GM19438 (cell line): ENCODE data around the gene BTBD9.

Experiments used
- ATAC-seq: cut with Tn5 transposase; IDR thresholded peaks from one replicate; pipeline ENCODE4 v1.9.1; 2021; ENCODE audit warnings: low read depth; ENCODE audit not compliant: unreplicated experiment

The BTBD9 gene

DNA sequence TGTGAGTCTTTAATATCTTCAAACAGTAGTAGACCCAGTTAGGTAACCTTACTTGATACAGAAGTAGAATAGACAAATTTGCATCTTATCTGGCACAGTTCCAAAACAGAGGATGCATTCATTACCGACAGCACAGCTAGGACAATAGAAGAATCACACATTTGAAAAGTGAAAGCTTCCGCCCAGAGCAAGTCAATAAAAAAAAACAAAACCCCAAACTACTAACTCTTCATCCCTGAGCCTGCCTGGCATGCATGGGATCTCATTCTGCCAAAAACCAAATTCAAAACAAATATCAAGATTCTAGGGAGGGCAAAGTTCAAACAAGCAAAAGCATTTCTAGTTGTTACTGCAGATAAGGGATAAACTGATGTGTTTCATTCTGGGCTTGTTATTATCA is 235.4 kb downstream of the BTBD9 start:
- ATAC-seq: no peak

DNA sequence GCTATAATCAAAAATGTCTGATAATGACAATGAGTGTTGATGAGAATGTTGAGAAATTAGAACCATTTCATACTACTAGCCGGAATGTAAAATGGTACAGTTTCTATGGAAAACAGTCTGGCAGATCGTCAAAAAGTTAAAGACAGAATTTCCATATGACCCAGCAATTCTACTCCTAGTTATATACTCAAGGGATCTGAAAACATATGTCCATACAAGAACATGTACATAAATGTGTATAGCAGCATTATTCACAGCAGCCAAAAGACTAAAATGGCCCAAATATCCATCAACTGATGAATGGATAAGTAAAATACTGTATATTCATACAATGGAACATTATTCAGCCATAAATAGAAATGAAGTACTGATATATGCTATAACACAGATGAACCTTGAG is 236.2 kb downstream of the BTBD9 start:
- ATAC-seq: no peak

DNA sequence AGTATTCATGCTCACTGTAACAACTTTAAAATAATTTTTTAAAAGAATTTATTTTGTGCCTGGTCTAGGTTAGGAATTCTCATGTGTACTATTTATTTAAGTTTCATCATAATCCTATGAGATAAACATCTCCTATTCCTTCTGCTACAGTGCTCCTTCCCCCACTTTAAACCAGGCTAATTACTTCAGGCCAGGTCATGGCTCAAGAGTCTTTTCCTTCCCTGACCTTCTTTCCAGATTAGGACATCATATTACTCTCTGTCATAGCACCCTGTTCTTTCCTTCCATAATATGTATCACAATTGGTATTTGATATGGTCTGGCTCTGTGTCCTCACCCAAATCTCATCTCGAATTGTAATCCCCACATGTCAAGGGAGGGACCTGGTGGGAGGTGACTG is 239.0 kb downstream of the BTBD9 start:
- no peak for ATAC-seq

DNA sequence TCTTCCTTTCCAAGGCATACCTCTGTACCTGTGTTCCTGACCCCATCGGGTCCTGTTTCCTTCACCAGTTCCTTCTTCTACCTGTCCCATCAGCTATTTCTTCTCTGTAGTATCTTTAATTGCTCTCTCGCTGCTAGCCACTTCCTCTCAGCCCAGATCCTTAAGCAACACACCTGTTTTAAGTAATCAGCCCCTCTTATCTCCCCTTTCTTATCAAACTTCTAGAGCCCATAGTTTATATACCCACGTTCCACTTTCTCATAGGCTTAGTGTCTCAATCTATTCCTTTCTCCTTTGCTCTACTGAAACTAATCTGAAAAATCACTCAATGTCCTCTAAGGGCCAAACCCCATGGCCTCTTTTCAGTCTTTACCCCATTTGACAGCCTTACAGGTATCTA is 239.6 kb downstream of the BTBD9 start:
- ATAC-seq: no peak

DNA sequence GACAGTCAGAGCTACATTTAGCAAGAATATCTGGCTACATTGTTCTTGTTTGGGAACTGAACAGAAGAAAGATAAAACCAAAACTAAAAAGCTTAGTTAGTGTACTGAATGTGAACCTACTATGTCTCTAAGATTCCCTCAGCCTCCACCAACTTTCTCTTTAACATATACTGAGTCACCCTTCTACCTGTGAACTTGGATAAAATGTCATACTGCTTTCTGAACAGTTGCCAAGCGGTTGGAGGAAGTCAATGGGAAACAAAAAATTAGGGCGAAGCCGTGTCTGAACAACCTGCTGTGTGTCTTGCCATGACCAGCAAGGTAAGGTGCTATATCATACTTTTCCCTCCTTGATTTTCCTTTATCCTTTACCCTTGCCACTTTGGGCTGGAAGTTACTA is 243.5 kb downstream of the BTBD9 start:
- ATAC-seq: no peak

DNA sequence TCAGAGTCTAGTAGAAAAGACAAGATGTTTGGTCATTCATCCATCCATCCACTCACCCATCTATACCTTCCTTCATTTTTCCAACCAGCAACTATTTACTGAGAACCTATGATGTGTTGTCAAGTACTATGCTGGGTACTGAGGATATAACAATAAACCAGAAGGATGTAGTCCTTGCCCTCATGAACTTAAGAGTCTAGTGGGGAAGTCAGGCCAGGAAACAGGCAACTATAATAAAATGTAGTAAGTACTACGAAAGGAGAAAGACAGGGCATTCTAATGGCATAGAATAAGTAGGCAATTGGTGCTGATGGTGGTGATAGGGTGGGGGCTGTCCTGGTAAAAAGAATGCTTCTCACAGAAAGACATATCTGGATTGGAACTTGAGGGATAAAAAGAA is 245.7 kb downstream of the BTBD9 start:
- ATAC-seq: no peak

DNA sequence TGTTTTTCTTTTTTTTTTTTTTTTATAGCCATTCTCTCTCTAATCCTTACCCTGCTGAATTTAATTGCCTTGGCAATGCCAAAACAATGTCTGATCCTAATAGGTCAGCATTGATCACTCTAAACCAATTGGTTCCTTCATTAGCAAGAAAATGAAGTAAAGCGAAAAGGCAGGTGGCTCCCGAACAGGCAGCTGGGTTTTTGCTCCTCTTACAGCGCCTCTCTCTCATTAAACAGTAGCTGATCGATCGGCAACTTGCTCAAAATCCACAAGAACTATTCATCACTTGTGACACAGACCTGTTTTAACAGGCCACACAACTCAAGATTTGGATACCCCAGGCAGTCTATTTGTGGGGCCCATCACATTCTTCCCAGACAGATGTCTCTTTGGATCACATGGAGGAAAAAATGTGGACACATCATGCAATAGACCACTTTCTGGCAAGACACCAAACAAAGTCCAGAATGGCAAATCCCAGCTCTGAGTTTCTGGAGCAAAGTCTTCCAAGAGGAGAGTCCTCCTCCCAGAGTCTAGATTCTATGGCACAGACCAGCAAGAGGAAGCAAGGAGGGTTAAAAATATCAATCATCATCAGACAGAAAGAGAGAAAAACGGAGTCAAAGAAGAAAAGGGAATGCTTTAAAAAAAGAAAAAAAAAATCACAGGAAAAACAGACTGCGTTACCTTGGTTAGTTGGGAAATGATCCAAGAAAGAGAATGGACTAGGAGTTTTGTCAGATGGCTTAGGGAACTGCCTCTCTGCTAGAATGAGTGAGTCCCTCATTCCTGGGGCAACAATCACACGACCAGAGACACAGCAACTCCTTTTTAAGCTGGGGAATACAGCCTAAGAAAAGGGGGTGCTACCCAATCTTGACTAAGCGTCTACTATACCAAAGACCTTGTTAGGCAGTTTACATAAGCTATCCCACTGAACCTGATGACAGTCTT is 247.8 kb downstream of the BTBD9 start:
- ATAC-seq: no peak

DNA sequence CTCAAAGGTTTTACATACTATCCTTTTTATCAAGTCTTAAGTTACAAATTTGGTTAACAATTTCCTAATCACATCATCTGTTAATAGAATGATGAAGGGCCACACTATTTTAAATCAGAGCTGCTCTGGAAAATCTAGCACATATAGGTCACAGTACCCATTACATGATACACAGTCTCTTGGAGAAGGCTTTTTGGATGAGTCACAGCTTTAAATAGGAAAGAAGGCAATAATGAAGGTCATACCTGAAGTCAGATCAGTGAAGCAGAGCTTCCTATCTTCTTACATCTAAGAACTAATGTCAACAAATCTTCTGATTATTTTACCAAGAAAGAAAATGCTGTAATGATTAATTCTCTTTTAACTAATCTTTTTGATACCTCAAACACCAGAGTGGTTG is 248.5 kb downstream of the BTBD9 start:
- ATAC-seq: no peak

DNA sequence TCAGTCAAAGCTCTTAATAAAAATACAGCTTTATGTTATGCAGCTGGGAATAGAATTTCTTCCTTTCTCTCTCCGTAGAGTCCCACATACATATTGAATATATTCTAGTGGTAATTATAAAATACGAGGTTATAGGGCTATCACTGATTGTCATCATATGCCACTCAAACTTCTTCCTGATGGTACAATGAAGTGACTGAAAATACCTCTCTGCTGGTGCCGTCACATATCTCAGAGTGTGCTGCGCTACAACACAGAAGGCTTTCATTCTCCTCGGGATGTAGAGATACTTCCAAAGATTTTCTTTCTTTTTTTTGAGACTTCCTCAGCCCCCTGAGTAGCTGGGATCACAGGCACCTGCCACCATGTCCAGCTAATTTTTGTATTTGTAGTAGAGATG is 249.9 kb downstream of the BTBD9 start:
- no peak for ATAC-seq

DNA sequence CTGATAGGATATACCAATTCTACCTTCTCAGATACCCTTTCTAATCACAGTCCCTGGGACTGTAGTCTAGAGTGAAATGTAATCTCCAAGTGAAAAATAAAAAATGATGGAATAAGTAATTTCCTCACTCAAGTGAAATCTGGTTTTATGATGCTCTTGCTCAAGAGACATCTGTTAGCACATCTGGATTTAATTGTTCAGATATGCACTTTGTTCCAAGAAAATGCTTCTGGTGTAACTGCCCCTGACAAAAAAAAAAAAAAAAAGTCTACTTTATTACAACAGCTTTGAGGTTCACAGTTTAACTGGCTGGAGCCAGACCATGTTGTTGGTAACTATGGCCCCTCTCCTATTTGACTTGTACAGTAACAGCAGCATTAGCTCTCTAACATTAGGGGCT is 251.8 kb downstream of the BTBD9 start:
- ATAC-seq: no peak

DNA sequence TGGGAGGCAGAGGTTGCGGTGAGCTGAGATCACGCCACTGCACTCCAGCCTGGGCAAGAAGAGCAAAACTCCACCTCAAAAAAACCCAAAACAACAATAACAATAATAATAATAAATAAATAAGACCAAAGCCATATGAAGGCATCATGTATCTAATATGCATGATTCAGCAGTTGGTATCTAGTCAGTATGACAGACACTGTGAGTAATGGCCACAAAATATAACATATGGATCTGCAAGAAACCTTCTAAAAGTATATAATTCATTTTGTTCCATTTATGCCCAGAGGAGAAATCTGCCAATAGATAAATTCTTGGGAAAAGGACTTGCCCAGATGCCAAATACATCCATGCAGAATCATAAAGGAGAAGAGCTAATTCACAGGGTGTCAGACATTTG is 252.3 kb downstream of the BTBD9 start:
- ATAC-seq: no peak

DNA sequence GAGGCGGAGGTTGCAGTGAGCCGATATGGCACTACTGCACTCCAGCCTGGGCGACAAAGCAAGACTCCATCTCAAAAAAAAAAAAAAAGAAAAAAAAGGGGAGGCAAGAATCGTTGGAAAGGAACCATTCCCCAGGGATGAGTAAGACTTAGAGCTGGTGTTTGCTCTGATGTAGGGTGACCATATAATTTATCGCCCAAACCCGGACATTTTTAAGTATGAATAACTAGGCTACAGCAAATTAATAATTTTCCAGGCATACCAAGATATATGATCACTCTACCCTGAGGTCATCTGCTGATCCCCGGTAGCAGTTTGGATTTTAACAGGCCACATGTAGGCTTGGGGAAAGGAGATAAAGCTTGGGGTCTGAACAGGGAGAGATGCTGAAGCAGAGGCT is 260.9 kb downstream of the BTBD9 start:
- no peak for ATAC-seq

DNA sequence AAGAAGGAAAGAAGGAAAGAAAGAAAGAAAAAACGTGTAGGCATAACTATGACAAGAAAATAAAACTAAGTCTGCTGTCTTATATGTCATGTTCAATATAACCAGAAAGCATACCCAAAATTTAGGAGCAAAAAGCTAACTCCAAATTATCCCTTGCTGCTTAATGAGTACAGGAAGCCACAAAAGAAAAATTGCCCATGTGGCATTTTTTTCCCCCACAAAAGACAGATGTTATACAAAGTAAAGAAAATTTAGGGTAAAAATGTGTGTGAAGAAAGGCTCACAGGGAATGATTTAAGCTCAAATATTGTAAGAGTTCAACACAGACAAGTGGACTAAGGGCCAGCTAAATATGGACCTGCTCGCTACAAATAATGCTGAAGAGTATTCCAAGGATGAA is 263.8 kb downstream of the BTBD9 start:
- ATAC-seq: no peak

DNA sequence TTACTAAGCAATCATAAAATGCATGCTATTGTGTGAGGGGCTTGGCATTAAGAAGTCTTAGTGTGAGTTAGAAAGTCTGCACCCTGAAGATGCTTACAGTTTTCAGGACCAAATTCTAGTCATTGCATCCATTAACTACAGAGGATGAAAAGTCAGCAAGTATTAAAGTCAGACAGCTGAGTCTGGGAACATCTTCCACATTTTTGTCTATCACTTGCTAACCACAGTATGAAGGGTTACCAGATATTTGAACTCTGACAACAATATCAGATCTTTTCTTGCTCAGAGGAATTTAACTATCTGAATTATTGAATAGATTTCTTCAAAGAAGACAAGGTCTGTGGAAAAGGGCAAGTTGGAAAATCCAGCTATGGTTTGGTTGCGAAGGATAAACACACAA is 264.4 kb downstream of the BTBD9 start:
- no peak for ATAC-seq

DNA sequence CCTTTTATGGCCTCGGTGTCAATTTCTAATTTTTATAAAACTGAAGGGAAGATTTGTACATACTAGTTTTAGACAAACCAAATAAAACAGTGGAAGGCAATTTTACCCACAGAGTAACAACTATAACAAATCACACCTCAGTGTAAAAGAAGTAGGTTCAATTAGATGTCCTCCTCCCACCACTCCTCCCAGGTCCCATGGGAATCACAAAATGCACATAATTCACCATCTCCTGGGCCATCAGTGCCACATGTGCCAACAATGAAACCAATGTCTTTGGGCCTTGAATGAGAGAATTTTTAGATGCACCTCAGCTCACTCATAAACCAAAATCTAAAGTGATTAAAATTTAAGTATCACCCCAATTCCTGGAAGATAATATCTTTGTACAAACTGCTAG is 267.8 kb downstream of the BTBD9 start:
- no peak for ATAC-seq

DNA sequence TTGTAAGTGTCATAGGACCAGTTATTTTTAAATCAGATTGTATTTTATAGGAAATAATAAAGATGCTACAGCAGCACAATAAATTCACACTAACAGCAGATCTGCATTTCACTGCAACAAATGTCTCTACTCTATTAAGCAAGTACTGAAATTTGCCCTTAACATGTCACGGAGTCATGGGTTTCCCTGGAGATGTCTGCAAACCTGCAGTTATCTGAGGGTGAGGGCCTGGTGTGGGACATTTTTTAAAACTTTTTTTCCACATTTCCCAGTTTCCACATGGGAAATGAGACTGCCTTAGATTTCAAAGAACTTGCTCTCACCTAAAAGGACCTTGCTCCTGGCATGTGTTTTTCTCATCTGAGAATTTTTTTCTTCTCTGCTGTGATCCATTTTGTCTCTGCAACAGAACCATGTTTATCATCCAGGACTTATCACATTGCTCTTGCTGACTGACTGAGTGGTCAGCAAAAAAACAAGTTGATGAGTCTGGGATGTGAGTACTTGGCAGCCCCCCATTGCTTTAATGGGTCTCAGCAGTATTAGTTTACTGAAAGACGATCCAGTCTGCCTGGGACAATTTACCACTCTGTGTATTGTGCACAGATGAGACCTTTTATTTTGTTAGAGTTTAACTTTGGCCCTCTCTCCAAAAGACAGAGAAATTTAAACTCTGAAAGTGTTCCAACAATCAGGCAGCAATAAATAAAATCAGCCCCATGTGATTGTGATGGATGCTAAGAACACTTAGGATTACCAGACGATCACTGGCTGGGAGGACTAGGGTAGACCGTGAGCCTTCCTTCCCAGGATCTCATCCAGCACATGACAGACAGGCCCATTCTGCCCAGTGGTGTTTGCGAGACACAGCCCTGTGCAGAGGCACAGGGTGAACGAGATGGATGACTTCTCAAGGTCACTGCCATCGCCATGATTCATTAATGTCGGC is 268.8 kb downstream of the BTBD9 start:
- ATAC-seq: no peak

DNA sequence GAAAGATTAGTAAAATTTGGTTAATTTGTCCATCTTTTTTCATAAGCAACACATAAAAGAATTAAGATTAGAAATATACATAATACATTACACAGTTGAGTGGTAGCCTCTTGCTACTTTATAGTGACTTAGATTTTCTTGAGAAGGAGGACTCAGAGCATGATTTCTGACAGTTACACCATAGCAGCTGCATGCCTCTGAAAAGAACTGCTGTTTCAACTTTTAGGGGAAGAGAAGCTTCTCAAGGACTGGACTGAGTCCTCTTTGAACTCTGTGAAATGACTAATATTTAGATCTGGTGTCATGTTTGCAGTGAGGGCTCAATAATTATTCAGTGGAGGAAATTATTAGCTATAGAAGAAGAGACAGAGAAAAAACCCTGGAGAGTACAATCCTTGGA is 272.5 kb downstream of the BTBD9 start:
- ATAC-seq: no peak

DNA sequence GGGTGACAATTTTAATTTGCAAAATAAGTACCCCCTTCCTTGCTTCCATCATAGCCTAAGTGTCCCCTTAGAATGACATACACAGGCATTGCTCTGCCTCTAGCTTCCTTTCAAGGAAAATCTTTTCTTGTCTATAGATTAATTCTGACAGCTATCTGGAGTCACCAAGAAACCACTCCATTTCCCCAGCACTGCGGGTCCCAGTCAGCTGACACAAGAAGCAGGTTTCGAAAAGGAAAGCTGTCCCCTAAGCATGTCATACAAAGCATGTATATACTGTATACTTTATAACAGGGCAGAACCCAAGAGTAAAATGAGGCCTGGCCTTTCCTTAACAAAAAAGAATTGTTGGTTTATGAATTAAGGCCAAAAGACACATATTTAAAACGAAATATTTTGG is 273.5 kb downstream of the BTBD9 start:
- ATAC-seq: no peak

DNA sequence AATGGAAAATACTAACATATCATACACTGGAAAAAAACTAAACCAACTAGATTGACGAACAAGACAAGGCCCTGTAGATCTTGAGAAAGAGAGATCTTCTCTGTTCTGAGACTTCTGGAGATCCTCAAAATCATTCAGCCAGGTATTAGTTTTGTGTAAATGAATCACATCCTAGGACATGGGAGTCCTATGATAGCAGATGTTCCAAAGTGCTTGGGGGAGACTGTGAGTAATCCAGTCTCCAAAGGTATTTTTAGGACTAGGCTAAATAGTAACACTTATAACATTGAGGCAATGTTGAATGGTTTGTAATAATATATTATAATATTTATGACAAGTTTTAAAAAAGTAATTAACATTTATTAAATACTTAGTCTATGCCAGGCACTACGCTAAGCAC is 275.0 kb downstream of the BTBD9 start:
- ATAC-seq: no peak

DNA sequence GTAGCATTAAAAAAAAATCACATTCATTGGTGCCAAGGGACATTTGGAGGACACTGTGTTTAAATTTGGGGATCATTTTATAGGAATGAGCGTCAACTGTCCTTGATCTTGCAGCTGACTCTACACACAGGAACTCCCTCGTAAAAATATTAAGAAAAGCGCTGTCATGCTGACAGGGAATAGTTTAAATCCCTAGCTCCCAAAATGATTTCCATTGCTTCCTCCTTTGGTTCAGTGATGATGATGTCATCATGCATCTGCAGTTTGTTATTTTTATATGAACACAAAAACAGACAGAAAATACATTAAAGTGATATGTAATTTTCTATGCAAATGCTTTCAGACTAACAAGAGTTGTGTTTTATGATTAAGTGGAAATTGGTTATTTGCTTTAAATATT is 275.6 kb downstream of the BTBD9 start:
- ATAC-seq: no peak

DNA sequence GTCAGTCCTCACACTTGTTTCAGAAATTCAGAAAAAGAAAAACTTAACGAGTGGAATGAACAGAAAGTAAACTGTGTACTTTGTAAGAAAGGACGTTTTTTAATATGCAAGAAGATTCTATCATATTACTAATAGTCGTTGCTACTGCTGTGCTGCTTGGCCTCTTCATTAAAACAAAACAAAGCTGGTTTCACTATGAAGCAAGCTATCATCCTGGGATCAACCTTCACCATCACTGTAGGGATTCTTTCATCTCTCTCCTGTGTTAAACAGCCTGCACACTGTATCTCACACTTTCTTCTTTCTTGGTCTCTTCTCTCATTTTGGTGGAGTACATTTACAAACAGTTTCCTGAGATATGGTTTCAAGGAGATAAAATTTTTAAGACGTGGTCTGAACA is 284.2 kb downstream of the BTBD9 start:
- no peak for ATAC-seq

DNA sequence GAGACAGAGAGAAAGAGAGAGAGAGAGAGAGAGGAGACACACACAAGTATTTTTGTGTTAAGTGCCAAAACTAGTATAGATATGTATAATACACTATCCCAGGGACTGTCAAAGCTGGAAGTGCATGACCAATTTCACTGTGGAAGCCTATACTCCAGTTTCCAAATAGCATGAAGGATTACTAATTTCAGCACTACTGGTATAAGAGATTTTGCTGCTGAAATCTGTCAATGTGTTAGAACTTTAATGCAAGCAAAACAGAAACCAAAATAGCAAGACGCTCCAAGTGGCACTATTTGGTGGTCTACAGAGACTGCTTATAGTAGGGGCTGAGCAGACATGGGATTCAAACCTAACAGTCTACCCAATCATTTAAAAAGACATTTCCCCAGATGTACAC is 284.8 kb downstream of the BTBD9 start:
- no peak for ATAC-seq
